Lung (tissue), 12 donors: ENCODE data around the gene DNAAF5. TPM values are rescaled to one million over a fixed set of nuclear protein-coding genes. Genes with fewer than 3 reads are reported as not detected.
A peak's percentile ranks its signal among the peaks of the same experiment; 100 is the strongest.

Experiments used
- ATAC-seq: fragments of 200-7000 bp; cut with Tn5 transposase; one replicate; pipeline ENCODE4 v1.9.1; 2020; ENCODE audit warnings: moderate number of reproducible peaks; ENCODE audit not compliant: insufficient read depth, low FRiP score
- DNase-seq, 3 donors: peaks; one replicate each; pipeline ENCODE4 v3.0.0-alpha.2; 2013 to 2017
- H3K27ac ChIP-seq, 2 donors: one replicate each; pipeline ENCODE4 v1.5.1; 2013; ENCODE audit warnings: mild to moderate bottlenecking in 2 of 2, moderate library complexity in 2 of 2, control low read depth in 1 of 2, inconsistent platforms in 1 of 2, low read depth in 1 of 2, low read length in 1 of 2
- H3K27me3 ChIP-seq, 3 donors: one replicate each; pipeline ENCODE4 v1.5.1; 2013; ENCODE audit warnings: low read length in 2 of 3; ENCODE audit not compliant: control insufficient read depth in 3 of 3, insufficient read depth in 3 of 3
- H3K36me3 ChIP-seq, 4 donors: one replicate each; pipeline ENCODE4 v1.5.1; 2013; ENCODE audit warnings: low read length in 4 of 4, mild to moderate bottlenecking in 1 of 4, moderate library complexity in 1 of 4; ENCODE audit not compliant: control insufficient read depth in 4 of 4, insufficient read depth in 4 of 4
- H3K4me1 ChIP-seq, 5 donors: one replicate each; pipeline ENCODE4 v1.5.1; 2013; ENCODE audit warnings: low read length in 5 of 5, mild to moderate bottlenecking in 2 of 5, moderate library complexity in 1 of 5; ENCODE audit not compliant: control insufficient read depth in 5 of 5, insufficient read depth in 5 of 5
- H3K4me3 ChIP-seq: one replicate; pipeline ENCODE4 v1.5.1; 2013; ENCODE audit warnings: mild to moderate bottlenecking, control low read depth, moderate library complexity
- H3K9ac ChIP-seq, 2 donors: one replicate each; pipeline ENCODE4 v1.5.1; 2013; ENCODE audit warnings: low read length in 2 of 2, control low read depth in 1 of 2; ENCODE audit not compliant: insufficient read depth in 1 of 2
- H3K9me3 ChIP-seq, 4 donors: one replicate each; pipeline ENCODE4 v1.5.1; 2013; ENCODE audit warnings: low read length in 3 of 4, mild to moderate bottlenecking in 1 of 4, moderate library complexity in 1 of 4; ENCODE audit not compliant: control insufficient read depth in 4 of 4, insufficient read depth in 3 of 4
- WGBS, 2 donors: extraction: QIAGEN DNeasy Blood & Tissue Kit; methylation state at CpG; one replicate each; pipeline ENCODE4 v1.1.7; 2013; 5-methylcytosine and 5-hydroxymethylcytosine counted together
- polyA plus RNA-seq, 2 donors: library from polyadenylated mRNA; stranded (reverse); fragments of 200-250 nt; gene quantifications; one replicate each; pipeline ENCODE4 v1.2.1, GENCODE V29; 2013
- total RNA-seq, 2 donors: library from RNA; depleted of rRNA in 1 of 2; stranded (reverse); fragments of >200 nt in 1 of 2; gene quantifications; one replicate each; pipeline ENCODE4 v1.2.1, GENCODE V29; 2014 to 2021
- TF ChIP-seq, protein P1 (sequence below): IDR thresholded peaks from 2 replicates; pipeline ENCODE4 v1.5.1; 2012; ENCODE audit warnings: mild to moderate bottlenecking; ENCODE audit errors: control extremely low read depth, extremely low read depth
- donor health status: control.
- donor health status: control.
- donor health status: Bipolar disorder and iron deficiency.
- donor health status: healthy.
- donor health status: DM: yes; HTN: yes; CAD: no.

The DNAAF5 gene
- total and polyA plus RNA-seq, 4 donors = 10.2 to 30.2 (median 18.6) TPM

DNA sequence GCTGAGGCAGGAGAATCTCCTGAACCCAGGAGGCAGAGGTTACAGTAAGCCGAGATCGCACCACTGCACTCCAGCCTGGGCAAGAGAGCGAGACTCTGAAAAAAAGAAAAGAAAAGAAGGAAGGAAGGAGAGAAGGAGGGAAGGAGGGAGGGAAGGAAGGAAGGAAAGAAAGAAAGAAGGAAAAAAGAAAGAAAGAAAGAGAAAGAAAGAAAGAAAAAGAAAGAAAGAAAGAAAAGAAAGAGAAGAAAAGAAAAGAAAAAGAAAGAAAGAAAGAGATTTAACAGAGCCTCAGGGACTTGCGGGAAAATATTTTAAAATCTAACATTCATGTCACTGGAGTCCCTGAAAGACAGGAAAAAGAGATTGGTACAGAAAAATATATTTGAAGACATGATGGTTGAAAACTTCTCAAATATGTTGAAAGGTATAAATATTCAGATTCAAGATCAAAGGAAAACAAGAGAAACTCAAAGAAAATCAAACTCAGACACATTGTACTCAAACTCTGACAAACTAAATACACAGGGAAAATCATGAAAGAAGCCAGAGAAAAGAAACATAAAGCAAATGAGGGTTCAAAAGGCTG lies 25.3 kb upstream of the DNAAF5 start:
- no peaks in the 10 kb centered on the region for H3K36me3 ChIP-seq
- H3K4me1 ChIP-seq = peaks cover 0 to 21% (median 0%) of the 10 kb centered on the region in 5 donors
- H3K9me3 ChIP-seq = peaks cover 0 to 5% (median under 1%) of the 10 kb centered on the region in 4 donors
- TF ChIP-seq, protein P1, sequence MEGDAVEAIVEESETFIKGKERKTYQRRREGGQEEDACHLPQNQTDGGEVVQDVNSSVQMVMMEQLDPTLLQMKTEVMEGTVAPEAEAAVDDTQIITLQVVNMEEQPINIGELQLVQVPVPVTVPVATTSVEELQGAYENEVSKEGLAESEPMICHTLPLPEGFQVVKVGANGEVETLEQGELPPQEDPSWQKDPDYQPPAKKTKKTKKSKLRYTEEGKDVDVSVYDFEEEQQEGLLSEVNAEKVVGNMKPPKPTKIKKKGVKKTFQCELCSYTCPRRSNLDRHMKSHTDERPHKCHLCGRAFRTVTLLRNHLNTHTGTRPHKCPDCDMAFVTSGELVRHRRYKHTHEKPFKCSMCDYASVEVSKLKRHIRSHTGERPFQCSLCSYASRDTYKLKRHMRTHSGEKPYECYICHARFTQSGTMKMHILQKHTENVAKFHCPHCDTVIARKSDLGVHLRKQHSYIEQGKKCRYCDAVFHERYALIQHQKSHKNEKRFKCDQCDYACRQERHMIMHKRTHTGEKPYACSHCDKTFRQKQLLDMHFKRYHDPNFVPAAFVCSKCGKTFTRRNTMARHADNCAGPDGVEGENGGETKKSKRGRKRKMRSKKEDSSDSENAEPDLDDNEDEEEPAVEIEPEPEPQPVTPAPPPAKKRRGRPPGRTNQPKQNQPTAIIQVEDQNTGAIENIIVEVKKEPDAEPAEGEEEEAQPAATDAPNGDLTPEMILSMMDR = no peak
- no peak for ATAC-seq
- no peak overlapping the region for H3K27ac ChIP-seq
- no peaks in the 10 kb centered on the region for H3K27me3 ChIP-seq
- DNase-seq = no peak
- WGBS, 2 donors = 98 to 99% methylated on average over 4 of the region's 4 CpGs
- no peak overlapping the region for H3K9ac ChIP-seq
- no peak overlapping the region for H3K4me3 ChIP-seq

DNA sequence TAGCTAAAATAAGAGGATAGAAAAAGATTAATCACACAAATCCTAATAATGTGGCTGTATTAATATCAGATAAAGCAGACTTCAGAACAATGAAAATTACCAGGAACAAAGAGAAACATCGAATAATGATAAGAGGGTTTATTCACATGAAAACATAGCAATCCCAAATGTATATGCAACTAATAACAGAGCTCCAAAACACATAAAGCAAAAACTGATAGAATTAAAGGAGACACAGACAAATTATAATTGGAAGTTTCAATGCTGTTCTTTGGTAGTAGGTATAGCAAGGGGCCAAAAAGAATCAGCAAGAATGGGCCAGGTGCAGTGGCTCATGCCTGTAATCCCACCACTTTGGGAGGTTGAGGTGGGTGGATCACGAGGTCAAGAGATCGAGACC lies 23.4 kb upstream of the DNAAF5 start:
- ATAC-seq (no peak), DNase-seq (no peak)
- Histone ChIP-seq H3K9me3 (peaks cover 0 to 5% (median under 1%) of the 10 kb centered on the region in 4 donors), H3K4me3 (no peak overlapping the region), H3K27me3 (no peaks in the 10 kb centered on the region), H3K4me1 (peaks cover 0 to 18% (median 9%) of the 10 kb centered on the region in 5 donors), H3K36me3 (no peaks in the 10 kb centered on the region), H3K27ac (no peak overlapping the region), H3K9ac (no peak overlapping the region)
- TF ChIP-seq, protein P1 = no peak
- 97% methylated on average over 3 of the region's 3 CpGs for WGBS, 2 donors

DNA sequence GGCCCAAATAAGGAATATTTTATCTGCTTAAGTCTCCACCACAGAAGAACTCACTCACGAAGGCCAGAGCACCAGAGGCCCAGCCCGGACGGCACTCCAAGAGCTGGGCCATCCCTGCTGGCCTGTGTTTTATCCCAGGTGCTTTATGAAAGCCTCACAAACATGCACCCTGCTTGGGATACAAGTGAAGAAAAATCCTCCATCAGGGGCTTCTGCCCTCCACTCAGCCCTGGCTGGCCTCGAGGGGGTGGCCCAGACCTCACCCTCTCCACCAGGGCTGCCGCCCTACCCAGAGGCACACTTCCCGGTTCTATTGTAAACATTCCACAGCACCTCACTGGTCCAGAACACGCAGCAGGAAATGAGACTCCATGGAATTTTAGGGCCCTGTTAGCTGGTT lies 19.8 kb upstream of the DNAAF5 start:
- Histone ChIP-seq H3K27ac (peak overlapping the region in 1 of 2 donors; percentile 9), H3K4me3 (no peak overlapping the region), H3K9me3 (peaks cover 0 to 5% (median 0%) of the 10 kb centered on the region in 4 donors), H3K4me1 (peaks cover 0 to 9% (median 6%) of the 10 kb centered on the region in 5 donors), H3K36me3 (peaks cover 0 to 3% (median 0%) of the 10 kb centered on the region in 4 donors), H3K9ac (no peak overlapping the region), H3K27me3 (no peaks in the 10 kb centered on the region)
- 56 to 83% methylated on average over 7 of the region's 7 CpGs for WGBS, 2 donors
- no peak for ATAC-seq
- peak in 1 of 3 donors; percentile 29 for DNase-seq
- TF ChIP-seq, protein P1 = no peak
